ENCODE measurements around the gene SURF2. TPM values are rescaled to one million over a fixed set of nuclear protein-coding genes. Genes with fewer than 3 reads are reported as not detected.
A peak's percentile ranks its signal among the peaks of the same experiment; 100 is the strongest.

The SURF2 gene
- total RNA-seq, 1 experiment from 2014 or later, result 27.8 TPM

DNA sequence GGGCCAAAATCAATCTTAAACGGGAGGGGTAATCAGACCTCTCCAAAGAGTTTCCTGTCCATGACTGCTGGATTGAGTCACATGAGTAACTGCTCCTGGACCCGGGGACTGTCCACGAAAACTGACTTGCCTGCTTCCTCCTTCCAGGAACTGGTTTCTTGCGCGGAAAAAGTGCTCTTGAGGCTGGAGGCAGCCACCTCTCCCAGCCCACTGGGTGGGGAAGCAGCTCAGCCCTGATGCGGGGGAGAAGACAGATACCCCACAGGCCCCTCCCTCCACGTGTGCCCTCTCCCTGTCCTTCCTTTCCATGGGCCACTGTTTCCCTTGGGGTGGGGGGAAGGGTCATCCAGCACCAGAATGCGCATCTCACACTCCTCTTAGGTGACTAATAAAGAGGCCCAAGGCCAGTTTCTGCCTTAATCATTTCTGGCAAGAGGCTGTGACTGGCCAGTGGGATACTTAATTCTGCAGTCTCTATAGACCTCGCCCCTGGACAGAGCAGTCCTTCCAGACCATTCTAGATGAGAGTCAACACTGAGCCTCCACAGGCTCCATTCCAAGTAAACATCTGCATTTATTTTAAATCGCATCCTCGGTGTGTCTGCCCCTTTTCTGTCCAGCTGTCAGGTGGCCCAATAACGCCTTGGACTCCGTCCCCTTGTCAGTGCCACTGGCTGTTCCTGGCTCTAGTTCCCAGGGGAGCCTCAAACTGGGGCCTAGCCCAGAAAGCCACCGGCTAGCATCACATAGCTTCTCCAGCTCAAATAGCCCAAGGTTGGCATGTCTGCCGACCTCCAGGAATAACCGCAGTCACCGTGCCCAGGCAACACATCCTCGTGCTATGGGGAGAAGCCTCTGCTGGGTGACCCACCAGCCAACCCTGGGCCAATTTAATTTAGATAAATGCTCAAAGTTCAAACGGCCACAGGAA is 49.4 kb downstream of the SURF2 start (continued):
- TF ChIP-seq, protein P1, sequence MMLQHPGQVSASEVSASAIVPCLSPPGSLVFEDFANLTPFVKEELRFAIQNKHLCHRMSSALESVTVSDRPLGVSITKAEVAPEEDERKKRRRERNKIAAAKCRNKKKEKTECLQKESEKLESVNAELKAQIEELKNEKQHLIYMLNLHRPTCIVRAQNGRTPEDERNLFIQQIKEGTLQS (IDR thresholded peaks at IDR 0.05), result no peak
- TF ChIP-seq FOSL1 (IDR thresholded peaks at IDR 0.05; ENCODE audit: low read depth), result no peak

DNA sequence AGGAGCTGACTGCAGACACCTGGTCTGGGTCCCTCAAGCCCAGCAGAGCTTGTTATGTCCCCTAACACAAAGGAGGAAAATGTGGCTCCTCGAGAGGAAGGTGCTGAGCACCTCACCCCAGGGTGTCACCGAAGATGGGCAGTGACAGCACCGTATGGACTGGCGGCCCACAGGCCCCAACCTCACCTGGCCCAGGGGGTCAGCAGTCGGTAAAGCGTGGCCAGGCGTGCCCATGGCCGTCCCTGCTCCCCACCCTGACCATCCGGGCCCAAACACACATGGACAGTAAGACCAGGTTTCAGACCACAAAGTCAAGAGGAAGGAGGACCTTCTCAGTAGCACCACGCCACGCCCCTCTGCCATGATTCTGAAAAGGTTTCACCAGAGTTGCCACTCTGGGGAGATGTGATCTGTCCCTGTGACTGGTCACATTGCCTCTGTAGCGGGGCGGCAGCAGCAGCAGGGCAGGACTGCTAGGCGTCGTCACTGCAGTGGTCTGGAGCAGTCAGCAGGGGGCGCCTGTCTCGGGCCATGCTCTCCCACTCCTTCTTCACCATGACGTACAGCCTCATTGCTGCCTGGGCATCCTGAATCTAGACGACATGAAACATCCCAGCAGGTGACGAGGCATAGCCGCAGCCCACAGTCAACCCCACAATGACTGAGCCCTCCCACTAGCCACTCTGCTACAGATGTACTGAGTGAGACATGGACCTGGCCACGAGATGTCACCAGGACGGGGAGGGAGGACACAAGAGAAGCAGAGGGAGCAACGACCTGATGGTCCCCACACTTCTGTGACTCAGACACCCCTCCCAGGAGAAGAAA is 50.3 kb downstream of the SURF2 start:
- H3K36me3 ChIP-seq (ENCODE audit: control insufficient read depth in 1 of 2, insufficient read depth in 2 of 2, low read length in 2 of 2), result peaks cover 28 to 39% of the 10 kb centered on the region in 2 experiments; a peak in 3 of 4 replicates
- H3K4me2 ChIP-seq (ENCODE audit: low read length), result no peak overlapping the region
- RAD21 ChIA-PET (ENCODE audit: low non-redundant PET in 1 of 2, low total read pairs in 2 of 2, uncharacterized antibody in 2 of 2, unreplicated experiment in 2 of 2), result no interaction called here
- H3K9me2 ChIP-seq (ENCODE audit: insufficient read depth), result no peaks in the 10 kb centered on the region
- no peak overlapping the region for H2AFZ ChIP-seq (ENCODE audit: low read depth, low read length, poor library complexity, severe bottlenecking)
- no peak overlapping the region for H3K9ac ChIP-seq (ENCODE audit: low read length)
- POLR2A ChIA-PET, result no interaction called here
- intact Hi-C loops (cut with micrococcal nuclease), result loop anchor here (1.0 to 2.0 kb wide), 2 partner anchors 80 to 320 kb away; no protein-coding TSS in a partner anchor
- TF ChIP-seq FOSL1 (IDR thresholded peaks at IDR 0.05; ENCODE audit: low read depth) (no peak), YY1 (IDR thresholded peaks at IDR 0.05; ENCODE audit: extremely low read depth, insufficient replicate concordance, low read depth, low read length) (peak; percentile 14), RAD21 (IDR thresholded peaks at IDR 0.05; ENCODE audit: low read depth) (peak; percentile 67)
- TF ChIP-seq, protein P2, sequence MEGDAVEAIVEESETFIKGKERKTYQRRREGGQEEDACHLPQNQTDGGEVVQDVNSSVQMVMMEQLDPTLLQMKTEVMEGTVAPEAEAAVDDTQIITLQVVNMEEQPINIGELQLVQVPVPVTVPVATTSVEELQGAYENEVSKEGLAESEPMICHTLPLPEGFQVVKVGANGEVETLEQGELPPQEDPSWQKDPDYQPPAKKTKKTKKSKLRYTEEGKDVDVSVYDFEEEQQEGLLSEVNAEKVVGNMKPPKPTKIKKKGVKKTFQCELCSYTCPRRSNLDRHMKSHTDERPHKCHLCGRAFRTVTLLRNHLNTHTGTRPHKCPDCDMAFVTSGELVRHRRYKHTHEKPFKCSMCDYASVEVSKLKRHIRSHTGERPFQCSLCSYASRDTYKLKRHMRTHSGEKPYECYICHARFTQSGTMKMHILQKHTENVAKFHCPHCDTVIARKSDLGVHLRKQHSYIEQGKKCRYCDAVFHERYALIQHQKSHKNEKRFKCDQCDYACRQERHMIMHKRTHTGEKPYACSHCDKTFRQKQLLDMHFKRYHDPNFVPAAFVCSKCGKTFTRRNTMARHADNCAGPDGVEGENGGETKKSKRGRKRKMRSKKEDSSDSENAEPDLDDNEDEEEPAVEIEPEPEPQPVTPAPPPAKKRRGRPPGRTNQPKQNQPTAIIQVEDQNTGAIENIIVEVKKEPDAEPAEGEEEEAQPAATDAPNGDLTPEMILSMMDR (IDR thresholded peaks at IDR 0.05 in 2 of 3, conservative IDR thresholded peaks at IDR 0.05 in 1 of 3; ENCODE audit: borderline replicate concordance in 1 of 3, insufficient read depth in 1 of 3, low read depth in 2 of 3, low read length in 2 of 3), result peak; percentile 81 to 96 (median 93)
- TF ChIP-seq, protein P3, sequence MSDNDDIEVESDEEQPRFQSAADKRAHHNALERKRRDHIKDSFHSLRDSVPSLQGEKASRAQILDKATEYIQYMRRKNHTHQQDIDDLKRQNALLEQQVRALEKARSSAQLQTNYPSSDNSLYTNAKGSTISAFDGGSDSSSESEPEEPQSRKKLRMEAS (IDR thresholded peaks at IDR 0.05), result peak; percentile 28; the same call in 1 of the 2 replicates
- H3K4me3 ChIP-seq (replicated peaks in 1 of 2; ENCODE audit: low read depth in 1 of 2, low read length in 2 of 2), result no peak overlapping the region
- peak; percentile 85 for ATAC-seq
- H3K9me3 ChIP-seq (ENCODE audit: control insufficient read depth in 1 of 2, insufficient read depth in 1 of 2, low read depth in 1 of 2, low read length in 2 of 2), result no peaks in the 10 kb centered on the region
- CTCF ChIA-PET, result no interaction called here
- no peak overlapping the region for H3K27ac ChIP-seq (ENCODE audit: low read depth, low read length)
- BruUV-seq (replicated peaks), result no TSS peak
- H3K27me3 ChIP-seq (ENCODE audit: insufficient read depth, low read length), result no peaks in the 10 kb centered on the region
- no peaks in the 10 kb centered on the region for H4K20me1 ChIP-seq (ENCODE audit: insufficient read depth)
- peaks cover 0 to 5% of the 10 kb centered on the region in 2 experiments; a peak in 1 of 4 replicates for H3K4me1 ChIP-seq (ENCODE audit: control insufficient read depth in 1 of 2, insufficient read depth in 2 of 2, low read length in 2 of 2)
- H3K79me2 ChIP-seq (ENCODE audit: insufficient read depth, low read length), result peaks cover 7% of the 10 kb centered on the region
- DNase-seq (ENCODE audit: low read depth, low spot score), result peak; percentile 47
